Head of caudate nucleus (tissue), 42 donors: ENCODE measurements around the gene ITPR2.

Experiments
- DNase-seq, 42 donors: peaks; one replicate each; pipeline versions ENCODE4 v3.0.0 to v3.0.0-alpha.2; 2020 to 2021; ENCODE audit warnings: mixed read lengths in 7 of 42
- intact Hi-C: fragments of 100-400 bp; cut with DNase I; formaldehyde crosslinking; loops from one replicate; pipeline ENCODE4 v1.15.0; 2022

ITPR2 gene

GRCh38 chr12:26830363-26830762, 2.6 kb downstream of the ITPR2 start:
- DNase-seq = no peak
- intact Hi-C loops = no loop called here

GRCh38 chr12:26828280-26829073, 4.5 kb downstream of the ITPR2 start:
- DNase-seq = no peak
- intact Hi-C loops = no loop called here

GRCh38 chr12:26826437-26826836, 6.6 kb downstream of the ITPR2 start:
- no peak for DNase-seq
- intact Hi-C loops = no loop called here

- DNase-seq = no peak
- intact Hi-C loops = no loop called here
Observed at GRCh38 chr12:26825459-26826016, 7.5 kb downstream of the ITPR2 start.

- intact Hi-C loops = no loop called here
- DNase-seq = no peak
Observed at GRCh38 chr12:26823390-26823789, 9.6 kb downstream of the ITPR2 start.

- intact Hi-C loops = no loop called here
Observed at GRCh38 chr12:26822026-26822425, 11.0 kb downstream of the ITPR2 start.

GRCh38 chr12:26821212-26821701, 11.7 kb downstream of the ITPR2 start:
- intact Hi-C loops = no loop called here
- peak in 4 of 42 donors; percentile 9 to 55 (median 34) for DNase-seq

More at GRCh38 chr12:26822026-26822425, 11.0 kb downstream of the ITPR2 start:
- DNase-seq = no peak

- intact Hi-C loops = no loop called here
- DNase-seq = no peak
Observed at GRCh38 chr12:26818636-26819035, 14.4 kb downstream of the ITPR2 start.

GRCh38 chr12:26818201-26818600, 14.8 kb downstream of the ITPR2 start:
- no peak for DNase-seq
- intact Hi-C loops = no loop called here

GRCh38 chr12:26817183-26817591, 15.8 kb downstream of the ITPR2 start:
- intact Hi-C loops = no loop called here
- DNase-seq = no peak

- peak in 10 of 42 donors; percentile 14 to 60 (median 33) for DNase-seq
Observed at GRCh38 chr12:26813812-26814211, 19.2 kb downstream of the ITPR2 start.

GRCh38 chr12:26810330-26810729, 22.7 kb downstream of the ITPR2 start:
- DNase-seq = peak in 41 of 42 donors; percentile 38 to 85 (median 64)
- intact Hi-C loops = no loop called here

More at GRCh38 chr12:26813812-26814211, 19.2 kb downstream of the ITPR2 start:
- intact Hi-C loops = no loop called here

- intact Hi-C loops = no loop called here
- no peak for DNase-seq
Observed at GRCh38 chr12:26809611-26810285, 23.2 kb downstream of the ITPR2 start.

GRCh38 chr12:26808766-26809476, 24.1 kb downstream of the ITPR2 start:
- intact Hi-C loops = no loop called here
- DNase-seq = no peak

GRCh38 chr12:26807292-26807691, 25.7 kb downstream of the ITPR2 start:
- intact Hi-C loops = no loop called here
- no peak for DNase-seq

GRCh38 chr12:26806556-26806955, 26.4 kb downstream of the ITPR2 start:
- no peak for DNase-seq
- intact Hi-C loops = no loop called here

- intact Hi-C loops = no loop called here
- no peak for DNase-seq
Observed at GRCh38 chr12:26805401-26805971, 27.5 kb downstream of the ITPR2 start.

- no peak for DNase-seq
- intact Hi-C loops = no loop called here
Observed at GRCh38 chr12:26803552-26803951, 29.4 kb downstream of the ITPR2 start.

- intact Hi-C loops = no loop called here
- DNase-seq = no peak
Observed at GRCh38 chr12:26801486-26801885, 31.5 kb downstream of the ITPR2 start.
